Activated T-helper 1 cell treated with Interleukin-2 at 50 U/mL for 16 hours (primary cell): ENCODE data around the gene PCID2.
"Not testable (repeated sequence)": the region's sequence is repeated elsewhere in the genome, so short reads cannot be mapped to it uniquely, and the experiment has no call there.

Experiments used
- DNase-seq: peaks from one replicate; pipeline ENCODE4 v3.0.0-alpha.2; 2020; ENCODE audit warnings: low read depth

The PCID2 gene

DNA sequence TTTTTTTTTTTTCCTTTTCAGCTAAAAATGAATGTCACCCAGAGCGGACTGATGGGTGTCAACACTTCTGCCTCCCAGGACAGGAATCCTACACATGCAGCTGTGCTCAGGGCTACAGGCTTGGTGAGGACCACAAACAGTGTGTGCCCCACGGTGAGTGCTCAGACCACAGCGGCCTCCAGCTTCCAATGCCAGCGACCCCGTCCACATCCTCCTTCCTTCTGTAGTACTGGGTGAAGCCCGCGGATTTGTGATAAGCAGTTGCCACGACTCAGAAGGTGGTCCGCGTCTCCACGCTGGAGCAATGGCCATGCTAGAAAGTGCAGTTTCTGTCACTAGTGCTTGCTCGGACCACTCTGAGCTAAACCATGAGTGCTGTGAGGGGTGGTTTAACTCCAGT is 44.0 kb downstream of the PCID2 start:
- no peak for DNase-seq

DNA sequence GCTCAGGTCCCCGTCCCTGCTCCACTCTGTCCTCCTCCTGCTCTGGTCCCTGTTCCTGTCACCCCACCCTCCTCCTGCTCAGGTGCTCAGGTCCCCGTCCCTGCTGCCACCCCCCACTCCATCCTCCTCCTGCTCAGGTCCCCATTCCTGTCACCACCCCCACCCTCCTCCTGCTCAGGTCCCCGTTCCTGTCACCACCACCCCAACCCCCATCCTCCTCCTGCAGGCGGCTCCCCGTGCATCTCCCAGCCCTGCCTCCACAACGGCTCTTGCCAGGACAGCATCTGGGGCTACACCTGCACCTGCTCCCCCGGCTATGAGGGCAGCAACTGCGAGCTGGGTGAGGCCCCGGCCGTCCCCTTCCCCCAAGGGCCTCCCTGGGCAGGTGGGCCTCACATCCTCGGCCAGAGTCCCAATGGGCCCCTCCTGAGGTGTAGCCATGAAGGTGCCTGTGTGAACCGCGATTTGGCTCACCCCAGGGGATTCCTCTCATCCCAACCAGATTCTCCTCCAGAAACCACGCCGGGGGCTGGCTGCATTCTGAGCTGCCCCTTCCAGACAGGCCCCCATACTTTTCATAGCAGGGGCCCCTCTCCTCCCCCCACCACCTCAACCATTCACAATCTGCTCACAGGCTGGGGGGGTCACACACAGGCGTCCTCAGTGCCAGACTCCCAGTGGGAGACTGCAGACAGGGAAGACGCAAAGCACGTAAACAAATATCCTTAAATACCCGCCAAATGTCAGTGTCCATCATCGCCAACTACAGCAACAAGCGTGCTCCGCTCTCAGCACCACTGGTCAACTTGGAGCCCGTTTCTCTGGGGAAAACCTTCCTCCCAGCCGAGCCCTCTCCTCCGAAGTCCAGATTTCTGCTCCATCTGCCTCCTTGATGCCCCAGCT is 45.4 kb downstream of the PCID2 start:
- DNase-seq: no peak

DNA sequence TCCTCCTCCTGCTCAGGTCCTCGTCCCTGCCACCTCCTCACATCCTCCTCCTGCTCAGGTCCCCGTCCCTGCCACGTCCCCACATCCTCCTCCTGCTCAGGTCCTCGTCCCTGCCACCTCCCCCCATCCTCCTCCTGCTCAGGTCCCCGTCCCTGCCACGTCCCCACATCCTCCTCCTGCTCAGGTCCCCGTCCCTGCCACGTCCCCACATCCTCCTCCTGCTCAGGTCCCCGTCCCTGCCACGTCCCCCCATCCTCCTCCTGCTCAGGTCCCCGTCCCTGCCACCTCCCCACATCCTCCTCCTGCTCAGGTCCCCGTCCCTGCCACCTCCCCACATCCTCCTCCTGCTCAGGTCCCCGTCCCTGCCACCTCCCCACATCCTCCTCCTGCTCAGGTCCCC is 46.5 kb downstream of the PCID2 start:
- not testable (repeated sequence) for DNase-seq

DNA sequence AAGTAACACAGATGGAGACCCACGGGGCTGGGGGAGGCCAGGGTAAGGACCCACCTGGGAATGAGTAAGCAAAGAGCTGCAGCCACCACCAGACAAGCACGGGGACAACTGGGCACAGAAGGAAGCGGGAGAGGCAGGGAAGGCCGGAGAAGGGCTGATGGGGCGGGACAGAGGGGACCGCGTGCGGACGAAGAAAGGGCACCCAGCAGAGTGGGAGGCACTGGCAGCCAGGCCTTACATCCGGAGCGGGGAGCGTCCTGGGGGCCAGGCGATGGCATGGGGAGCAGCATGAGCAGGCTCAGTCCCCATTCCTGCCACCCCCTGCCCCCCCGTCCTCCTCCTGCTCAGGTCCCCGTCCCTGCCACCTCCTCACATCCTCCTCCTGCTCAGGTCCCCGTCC is 47.0 kb downstream of the PCID2 start:
- DNase-seq: no peak

DNA sequence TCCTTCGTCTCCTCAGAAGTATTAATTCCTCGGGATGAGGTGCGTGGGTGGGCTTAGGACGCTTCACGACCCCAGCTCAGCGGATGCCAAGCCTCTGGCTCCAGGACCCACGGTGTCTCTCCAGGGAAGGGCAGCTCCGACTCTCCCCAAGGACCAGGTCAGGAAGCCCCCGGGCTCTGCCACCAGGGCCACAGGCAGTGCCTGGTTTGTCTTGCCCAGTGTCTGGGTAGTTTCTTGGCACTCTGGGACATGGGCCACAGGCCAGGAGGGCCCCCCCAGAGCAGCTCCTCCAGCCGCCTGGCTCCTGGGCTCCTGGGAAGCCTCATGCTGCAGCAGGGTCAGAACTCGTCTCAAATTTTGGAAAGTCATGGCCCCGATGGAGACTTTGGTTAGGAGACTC is 47.5 kb downstream of the PCID2 start:
- DNase-seq: no peak

DNA sequence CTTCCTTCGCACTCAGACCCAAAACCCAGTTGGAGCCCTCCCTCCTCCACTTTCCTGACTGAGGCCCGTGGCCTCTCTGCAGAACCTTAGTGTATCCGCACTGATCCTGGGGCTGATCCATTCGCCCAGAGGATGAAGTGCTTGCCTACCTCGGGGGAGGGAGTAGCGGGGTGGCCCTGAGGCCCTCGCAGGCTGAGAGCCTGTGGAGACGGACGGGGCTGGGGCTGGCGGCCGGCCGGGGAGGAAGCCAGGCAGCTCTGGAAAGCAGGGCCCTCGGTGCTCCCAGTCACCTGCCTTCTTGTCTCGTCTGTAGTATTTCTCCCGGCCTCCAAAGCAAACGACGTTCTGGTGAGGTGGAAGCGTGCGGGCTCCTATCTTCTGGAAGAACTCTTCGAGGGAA is 48.8 kb downstream of the PCID2 start:
- DNase-seq: no peak

DNA sequence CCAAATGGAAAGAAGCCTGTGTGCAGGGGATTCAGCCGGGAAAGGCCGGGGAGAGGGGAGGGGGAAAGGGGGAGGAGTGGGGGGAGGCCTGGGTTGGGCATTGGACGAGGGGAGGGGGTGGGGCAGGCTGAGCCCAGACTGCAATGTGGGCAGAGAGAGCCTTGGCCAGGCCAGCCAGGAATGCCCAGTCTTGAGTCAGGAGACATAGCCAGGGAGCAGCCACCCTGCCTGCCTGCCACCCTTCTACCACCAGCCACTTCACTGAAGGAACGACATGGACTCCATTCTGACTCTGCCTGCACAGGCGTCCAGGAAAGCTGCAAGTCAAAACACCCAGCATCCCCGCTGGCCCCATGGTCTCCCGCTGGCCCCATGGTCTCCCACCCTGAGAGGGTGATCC is 49.5 kb downstream of the PCID2 start:
- no peak for DNase-seq

DNA sequence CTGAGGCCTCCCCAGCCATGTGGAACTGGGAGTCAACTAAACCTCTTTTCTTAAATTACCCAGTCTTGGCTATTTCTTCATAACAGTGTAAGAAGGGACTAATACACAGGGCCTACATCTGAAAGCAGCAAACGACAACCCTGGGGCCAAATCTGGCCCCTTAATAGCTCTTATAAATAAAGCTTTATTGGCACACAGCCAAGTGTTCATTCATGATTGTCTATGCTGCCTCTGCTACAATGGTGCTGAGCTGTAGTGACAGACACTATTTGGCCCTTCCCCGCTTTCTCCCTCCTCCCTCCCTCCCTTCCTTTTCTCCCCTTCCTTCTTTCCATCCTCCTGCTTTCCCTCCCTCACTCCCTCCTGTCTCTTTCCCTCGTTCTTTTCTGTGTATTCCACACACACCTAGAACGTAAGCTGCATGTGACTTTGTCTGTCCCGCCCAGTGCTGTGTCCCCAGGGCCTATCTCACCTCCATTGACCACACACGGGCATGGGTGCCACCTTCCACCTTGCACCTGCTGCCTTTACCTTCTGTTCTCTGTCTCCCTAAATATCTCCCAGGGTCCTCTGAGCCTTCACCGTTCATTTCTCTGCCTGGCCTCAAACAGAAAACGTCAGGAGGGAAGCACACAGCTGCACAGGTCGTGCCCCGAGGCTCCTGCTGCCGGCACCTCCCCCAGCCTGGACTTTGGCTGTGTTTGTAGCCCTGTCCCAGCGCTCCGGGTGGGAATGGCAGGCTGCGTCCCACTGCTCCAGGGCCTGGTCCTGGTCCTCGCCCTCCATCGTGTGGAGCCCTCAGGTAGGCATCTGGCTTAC is 50.3 kb downstream of the PCID2 start, which contains the start of gene PROZ:
Gene PROZ, plus strand, starts transcription at position 720 of the 819 bp plus-strand sequence. Its CDS starts 13 bp downstream, at position 733.
- no peak for DNase-seq

DNA sequence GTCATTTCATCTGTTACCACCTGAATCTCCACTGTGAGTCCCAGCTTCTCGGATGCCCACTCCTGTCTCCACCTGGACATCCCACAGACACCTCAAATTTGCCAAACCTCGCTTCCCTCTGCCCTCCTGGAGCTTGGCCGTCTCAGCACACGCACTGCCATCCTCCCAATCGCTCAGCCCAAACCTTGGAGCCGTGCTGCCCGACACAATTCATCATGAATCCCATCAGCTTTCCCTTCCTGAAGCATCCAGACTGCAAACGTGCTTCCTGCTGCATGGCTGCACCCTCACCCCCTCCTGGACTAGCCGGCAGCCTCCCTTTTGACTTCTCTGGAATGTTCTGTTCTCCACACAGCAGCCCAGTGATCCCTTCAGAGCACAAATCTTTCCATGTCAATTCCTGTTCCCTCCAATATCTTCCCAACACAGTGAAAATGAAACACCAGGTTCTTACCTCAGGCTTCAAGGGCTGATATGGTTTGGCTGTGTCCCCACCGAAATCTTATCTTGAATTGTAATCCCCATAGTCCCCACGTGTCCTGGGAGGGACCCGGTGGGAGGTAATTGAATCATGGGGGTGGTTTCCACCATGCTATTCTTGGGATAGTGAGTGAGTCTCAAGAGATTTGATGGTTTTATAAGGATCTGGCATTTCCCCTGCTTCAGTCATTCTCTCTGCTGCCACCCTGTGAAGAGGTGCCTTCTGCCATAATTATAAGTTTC is 51.1 kb downstream of the PCID2 start:
- DNase-seq: no peak

DNA sequence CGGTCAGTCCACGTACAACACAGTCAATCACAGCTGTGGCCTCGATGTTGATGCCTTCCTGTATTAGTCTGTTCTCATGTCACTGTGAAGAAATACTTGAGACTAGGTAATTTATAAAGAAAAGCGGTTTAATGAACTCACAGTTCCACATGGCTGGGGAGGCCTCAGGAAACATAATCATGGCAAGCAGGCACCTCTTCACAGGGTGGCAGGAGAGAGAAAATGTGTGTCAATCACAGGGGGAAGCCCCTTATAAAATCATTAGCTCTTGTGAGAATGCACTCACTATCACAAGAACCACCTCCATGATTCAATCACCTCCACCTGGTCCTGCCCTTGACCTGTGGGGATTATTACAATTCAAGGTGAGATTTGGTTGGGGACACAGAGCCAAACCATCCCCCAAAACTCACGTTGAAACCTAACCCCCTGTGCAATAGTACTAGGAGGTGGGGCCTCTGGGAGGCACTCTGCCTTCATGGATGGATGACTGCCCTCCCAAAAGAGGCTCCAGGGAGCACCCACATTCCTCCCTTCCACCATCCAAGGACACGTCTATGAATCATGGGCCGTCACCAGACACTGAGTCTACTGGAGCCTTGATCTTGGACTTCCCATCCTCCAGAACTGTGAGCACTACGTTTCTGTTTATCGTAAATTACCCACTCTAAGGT is 52.4 kb downstream of the PCID2 start:
- no peak for DNase-seq

DNA sequence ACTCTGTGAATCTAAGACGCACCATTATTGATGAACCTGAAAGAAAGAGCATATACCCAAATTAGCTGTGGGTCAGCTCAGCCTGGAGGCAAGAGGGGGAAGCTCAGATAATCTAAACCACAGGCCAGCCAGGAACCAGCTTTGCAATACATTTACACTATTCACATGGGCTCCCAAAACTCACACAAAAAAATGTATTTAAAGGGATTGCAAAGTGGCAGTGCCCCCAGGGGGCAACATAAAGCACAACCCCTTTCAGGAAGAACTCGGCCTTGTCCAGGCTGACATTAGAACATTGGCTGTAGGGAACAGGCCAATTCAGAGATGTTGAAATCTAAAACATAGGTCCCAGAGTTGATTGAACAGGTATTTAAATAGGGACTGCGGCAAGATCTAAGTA is 53.3 kb downstream of the PCID2 start:
- no peak for DNase-seq

DNA sequence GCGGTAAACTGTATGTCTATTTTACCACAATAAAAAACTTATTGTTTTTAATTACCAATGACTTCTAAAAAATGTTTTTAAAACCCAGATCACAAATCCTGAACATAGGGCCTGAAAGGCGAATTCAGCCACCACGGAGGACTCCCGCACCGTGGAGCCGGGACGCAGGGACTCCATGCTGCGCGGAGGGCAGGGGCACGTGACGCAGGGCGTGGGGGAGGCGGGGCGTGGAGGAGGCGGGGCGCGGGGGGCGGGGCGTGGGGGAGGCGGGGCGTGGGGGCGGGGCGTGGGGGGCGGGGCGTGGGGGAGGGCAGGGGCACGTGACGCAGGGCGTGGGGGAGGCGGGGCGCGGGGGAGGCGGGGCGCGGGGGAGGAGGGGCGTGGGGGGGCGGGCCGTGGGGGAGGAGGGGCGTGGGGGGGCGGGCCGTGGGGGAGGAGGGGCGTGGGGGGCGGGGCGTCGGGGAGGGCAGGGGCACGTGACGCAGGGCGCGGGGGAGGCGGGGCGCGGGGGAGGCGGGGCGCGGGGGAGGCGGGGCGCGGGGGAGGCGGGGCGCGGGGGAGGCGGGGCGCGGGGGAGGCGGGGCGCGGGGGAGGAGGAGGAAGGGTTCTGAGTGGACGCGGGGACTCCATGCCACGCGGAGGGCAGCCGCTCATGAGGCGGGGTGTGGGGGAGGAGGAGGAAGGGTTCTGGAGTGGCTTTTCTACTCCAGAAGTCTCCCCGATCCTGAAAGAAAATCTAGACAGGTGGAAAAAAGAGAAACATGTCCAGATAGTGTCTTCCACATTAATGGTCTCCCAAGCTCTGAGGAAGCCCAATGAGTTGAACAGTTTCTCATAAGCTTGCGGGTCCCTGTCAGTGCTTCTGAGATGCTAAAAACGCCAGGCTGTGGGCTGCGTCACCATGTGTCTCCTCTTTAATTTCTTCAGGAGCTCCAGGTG is 54.4 kb downstream of the PCID2 start:
- peak; percentile 55 for DNase-seq

DNA sequence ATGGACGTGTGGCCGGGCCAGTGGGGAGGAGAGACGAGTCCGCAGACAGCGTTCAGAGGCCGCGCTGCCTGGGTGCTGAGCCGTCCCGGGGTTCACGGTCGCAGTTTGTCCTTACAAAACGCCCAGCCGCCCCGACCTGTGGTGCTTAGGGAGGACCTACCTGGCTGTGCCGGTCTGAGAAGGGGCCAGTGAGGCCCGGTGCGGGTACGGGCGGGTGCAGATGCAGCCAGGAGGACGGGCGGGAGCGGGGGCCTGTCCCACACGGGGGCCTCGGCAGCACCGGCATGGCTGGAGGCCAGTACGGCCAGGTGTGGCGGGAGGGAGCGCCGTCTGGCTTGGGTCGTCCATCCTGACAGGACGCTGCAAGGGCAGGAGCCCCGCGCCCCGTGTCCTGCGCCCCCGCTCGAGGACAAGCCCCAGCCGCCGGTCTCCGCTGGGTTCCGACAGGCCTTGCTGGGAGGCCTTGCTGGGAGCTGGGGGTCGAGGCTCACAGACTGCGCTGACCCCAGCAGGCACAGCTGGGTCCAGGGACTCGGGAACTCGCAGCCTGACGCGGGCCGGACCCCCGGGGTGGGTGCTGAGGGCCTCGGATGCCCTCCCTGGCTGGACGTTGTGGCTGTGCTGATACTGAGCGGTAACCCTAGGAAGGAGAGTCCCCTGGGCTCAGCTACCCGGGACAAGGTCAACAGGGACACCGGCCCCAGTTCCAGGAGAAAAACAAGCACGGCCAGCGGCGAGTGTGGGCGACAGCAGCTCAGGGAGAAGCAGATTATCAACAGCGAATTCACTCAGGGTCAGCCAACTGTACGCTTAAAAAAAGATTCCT is 55.3 kb downstream of the PCID2 start:
- DNase-seq: no peak

DNA sequence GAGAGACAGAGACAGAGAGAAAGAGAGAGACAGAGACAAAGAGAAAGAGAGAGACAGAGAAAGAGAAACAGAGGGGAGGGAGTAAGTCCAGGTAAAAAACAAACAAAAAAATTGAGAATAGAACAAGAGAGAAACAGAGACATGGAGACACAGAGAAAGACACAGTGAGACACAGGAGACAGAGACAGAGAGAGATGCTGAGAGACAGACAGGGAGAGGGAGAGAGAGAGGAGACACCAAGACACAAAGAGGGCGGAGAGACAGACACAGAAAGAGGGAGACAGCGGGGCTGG is 55.8 kb downstream of the PCID2 start:
- DNase-seq: no peak

DNA sequence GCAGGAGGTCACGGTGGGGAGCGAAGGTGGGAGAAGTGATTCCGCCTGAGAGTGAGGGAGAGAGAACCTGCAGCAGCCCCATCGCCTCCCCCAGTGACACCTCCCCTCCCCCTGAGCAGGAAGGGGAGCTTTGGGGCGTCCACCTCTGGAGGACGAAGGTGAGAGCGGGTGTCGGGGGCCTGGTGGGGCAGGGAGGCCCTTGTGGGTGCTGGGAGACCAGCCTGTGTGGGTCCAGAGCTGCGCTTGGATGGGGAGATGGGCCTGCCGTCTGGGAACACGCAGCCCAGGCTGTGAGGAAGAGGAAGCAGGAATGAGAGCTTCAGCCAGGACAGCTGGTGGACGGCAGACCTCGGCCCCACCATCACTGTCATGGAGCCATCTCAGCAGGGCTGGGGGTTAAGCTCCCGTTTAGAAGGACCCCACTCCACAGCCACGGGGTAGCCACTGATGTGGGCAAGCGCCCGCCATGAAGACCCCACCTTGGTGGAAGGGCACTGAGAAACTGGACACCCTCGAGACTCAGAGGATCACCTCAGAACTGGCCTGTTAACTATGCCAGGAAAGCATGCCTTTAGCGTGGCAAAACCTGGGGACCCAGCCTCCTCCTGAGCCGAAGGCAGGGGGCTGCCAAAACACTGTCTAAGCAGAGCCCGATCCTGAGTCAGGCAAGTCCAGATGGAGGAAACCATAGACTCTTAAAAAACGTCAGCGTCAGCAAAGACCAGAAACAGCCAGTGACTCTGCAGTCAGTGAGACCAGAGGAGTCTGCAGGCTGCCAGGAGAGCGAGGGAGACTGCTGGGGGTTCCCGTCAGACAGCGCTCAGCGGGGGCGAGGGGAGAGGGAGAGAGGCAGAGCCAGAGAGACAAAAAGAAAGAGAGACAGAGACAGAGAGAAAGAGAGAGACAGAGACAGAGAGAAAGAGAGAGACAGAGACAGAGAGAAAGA is 56.5 kb downstream of the PCID2 start:
- no peak for DNase-seq

DNA sequence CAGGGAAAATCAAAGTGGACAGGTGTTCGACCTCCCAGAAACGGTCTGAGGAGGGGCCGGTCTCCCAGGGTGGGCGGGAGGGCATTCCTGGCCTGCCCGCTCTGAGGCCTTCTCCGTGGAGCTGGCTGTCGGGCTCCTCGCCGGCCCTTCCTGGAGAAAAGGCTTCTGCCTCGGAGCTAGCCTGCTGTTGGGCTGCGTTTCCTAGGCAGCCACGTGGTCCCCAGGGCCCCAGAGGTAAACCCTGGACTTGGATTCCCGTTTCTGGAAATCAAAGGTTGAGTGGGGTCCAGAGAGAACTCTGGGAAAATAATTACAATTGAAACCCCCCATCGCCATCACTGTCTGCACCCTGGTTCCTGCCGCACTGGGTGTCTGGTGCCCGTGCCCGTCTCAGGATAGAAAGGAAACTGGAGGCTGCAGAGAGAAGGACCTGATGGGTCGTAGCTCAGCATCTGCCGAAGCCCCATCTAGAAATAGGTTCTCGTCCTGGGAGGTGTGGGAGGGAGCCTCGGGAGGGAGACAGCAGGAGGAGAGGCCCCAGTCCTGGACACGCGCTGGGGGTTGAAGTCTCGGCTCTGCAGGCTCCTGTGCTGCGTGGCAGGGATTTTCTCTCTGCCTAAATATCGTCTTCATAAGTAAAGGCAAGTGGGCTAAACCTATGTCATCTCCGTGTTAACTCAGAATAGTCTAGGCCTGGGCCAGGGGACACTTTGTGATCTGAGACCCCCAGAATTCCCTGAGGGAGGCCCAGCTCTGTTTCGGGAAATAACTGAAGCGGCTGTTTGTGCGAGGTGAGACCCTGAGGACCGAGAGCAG is 57.7 kb downstream of the PCID2 start:
- no peak for DNase-seq

DNA sequence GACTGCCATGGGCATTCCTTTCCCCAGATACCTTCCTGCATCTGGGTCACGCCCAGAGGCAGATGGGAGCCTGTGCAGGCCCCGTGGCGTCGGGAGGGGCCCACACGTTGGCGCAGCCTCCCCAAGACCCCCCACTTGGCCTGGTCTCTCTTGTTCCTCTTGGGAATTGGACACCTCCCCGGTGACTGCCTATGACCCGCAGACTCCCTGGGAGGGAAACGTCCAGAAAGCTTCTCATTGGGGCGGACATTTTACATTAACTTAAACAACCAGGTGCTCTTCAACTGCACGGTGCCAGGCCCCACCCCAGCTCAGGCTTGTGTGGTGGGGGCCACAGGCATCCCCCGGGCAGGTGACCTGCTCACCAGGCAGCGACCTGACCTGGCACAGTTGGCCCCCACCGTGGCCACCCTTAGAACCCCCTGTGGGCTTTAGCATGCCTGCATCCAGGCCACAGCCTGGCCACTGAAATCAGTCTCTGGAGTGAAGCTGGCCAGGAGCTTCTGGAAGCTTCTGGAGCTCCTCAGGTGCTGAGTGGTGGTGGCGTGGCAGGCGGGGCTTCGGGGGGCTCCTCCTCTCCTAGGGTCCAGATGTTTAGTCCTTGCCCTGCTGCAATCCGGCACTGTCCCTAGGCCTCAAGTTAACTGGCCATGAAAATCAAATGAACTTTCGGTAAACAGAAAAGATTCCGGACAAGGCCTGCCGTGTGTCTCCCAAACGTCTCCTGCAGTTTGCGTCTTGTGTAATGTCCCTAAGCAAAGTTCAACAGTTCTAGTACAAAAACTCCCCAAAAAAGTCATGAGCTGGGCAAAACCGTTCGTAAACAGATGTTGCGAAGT is 58.5 kb downstream of the PCID2 start:
- DNase-seq: no peak
